CD4-positive, alpha-beta T cell treated with Interleukin-6 at 100 ng/mL for 8 hours (primary cell): ENCODE data around the gene RSAD2.
"Not testable (repeated sequence)": the region's sequence is repeated elsewhere in the genome, so short reads cannot be mapped to it uniquely, and the experiment has no call there.

ENCODE experiments used
- DNase-seq: peaks from one replicate; pipeline ENCODE4 v3.0.0-alpha.2; 2020; ENCODE audit warnings: mixed read lengths, low spot score

The RSAD2 gene

DNA sequence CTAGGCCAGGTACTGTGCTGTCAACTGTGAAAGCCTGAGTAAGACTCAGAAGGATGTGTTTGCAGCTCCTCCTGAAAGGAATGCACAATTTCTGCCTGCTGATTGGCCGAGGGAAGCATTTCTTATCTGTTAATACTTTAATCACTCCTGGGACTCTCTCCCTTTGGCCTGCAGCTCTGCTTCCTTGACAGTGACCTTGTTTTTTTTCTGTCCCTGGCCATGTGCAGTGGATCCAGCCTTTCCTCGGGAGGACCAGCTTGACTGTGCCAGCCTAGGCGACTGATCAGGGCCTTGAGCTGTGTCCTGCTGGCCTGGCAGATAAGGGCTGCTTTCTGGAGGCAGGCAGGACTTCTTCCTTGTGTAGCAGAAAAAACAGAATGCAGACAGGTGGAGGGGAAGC is 49.6 kb downstream of the RSAD2 start:
- DNase-seq, result no peak

DNA sequence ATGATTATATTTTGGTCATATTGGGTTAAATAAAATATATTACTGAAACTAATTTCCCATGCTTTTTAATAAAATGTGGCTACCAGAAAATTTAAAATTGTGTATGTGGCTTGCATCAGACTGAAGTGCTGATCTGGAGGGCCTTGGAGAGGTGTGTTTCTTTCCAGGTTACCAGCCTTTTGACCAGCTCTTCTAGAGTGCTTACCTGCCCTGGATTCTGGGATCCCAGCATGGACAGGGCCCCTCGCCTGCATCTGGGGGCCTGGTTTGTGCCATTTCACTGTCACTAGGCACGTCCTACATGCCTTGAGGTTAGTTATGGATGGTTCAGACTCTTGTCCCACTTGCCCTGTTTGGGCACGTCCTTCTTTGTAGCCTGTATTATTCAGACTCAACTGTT is 50.2 kb downstream of the RSAD2 start:
- no peak for DNase-seq

DNA sequence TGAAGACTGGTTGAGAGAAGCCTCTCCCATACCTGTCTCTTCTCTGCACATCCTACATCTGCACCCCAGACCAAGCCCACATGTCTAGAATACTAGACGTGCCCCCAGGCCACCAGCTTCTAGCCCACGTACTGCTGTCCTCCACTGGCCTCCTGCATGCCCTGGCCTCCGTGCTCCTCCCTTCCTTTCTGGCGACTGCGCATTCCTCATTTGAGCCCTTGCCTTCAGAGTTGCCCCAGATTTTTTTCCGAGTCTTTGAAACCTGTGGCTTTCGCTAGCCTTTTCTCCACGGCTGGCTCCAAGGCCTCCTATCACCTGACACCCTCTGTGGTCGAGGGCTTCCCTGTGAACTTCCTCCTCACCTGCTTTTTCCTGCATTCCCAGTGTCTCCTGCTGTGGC is 50.9 kb downstream of the RSAD2 start:
- no peak for DNase-seq

DNA sequence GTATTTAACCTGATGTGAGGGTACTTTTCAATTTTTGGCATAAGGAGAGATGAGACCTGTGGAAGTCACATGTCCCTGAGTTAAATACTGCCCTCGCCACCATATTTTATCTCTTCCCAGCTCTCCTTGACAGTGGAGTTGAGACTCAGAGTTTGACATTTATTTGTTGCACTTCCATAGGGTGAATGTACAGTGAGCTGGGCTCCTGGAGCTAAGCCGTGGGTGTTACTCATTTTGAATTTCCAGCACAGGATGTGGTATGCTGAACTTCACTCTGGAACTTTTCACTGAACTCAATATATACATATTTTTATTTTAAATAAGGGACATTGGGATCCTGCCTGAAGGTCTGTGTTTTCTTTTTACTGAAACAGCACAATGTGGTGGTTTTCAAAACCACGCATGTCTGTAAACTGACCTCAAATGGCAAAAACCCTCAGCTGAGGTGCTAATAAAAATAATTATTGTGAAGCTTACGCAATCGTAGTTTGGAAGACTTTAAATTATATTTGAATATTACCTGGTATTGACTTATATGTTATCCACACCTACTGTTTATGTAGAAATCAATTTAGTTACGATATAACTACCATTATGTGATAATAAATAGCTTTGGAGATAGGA is 51.7 kb downstream of the RSAD2 start:
- DNase-seq, result no peak

DNA sequence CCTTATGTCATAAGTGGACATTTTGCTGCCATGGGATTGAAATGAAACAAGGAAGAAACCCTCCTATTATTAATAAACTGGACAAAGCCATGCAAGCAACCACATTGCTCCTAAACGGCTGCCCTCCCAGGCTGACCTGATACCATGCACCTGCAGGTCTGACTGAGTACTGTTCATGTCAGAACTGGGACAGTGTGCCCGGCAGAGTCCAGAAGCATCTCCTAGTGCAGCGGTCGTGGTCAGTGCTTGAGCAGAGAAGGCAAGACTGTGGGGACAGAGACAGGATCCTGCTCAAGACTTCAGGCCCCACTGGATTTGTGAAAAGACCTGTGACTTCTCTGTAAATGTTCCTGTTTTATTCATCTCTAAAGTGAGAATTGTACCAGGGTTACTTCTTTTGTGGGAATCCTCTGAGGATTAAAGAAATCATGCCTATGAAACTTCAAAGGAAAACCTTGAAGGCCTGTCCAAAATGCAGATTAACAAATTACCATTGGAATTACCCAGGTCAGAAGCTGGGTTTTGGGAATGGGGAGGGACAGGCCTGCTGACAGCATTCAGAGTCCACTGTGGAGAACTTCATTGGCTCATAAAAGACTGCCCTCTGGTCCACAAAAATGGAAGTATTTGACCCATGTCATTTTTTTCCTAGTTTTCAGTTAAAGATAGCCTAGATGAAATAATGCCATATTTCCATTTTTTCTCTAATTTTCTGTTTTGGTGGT is 53.5 kb downstream of the RSAD2 start:
- DNase-seq, result no peak

DNA sequence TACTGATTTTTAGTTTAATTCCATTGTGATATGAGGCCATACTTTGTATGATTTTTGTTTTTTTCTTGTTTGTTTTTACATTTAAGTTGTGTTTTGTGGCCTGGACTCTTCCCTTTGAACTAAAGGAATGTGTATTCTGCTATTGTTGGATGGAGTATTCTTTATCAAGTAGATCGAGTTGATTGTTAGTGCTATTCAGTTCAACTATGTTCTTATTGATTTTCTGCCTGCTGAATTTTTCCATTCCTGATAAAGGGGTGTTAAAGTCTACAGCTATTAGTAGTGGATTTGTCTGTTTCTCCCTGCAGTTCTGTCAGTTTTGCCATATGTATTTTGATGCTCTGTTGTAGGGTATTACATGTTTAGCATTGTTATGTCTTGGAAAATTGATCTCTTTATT is 54.2 kb downstream of the RSAD2 start:
- DNase-seq, result no peak

DNA sequence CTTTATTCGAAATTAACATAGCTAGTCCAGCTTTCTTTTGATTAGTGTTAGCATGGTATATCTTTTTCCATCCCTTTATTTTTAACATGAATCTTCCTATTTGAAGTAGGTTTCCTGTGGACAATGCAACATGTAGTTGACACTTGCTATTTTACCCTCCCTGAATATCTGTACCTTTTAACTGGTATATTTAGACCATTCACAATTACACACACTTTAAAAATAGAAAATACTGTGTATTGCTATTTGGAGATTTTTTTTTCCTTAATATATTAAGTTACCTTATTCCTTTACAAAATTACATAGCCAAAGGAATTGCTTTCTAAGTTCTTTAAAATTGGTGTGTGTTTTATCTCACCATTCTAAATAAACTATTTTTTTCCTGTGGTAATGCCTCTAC is 54.6 kb downstream of the RSAD2 start:
- no peak for DNase-seq

DNA sequence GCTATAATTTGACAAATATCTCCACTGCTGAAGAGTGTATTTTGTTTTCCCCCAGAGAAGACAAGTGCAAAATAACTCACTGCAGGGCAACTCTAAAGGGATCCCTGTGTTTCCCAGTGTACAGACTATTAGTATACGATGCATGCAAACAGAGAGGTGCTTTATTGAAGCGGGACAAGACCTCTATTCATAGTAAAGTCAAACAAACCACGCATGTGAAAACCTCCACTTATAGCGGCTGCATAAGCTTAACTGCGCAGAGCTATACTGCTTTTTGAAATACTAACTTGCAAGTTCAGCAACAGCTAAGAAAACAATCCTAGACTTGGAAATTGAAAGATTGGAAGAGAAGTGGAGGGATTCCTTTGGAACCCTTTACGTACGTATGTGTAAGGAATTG is 55.3 kb downstream of the RSAD2 start:
- DNase-seq, result no peak

DNA sequence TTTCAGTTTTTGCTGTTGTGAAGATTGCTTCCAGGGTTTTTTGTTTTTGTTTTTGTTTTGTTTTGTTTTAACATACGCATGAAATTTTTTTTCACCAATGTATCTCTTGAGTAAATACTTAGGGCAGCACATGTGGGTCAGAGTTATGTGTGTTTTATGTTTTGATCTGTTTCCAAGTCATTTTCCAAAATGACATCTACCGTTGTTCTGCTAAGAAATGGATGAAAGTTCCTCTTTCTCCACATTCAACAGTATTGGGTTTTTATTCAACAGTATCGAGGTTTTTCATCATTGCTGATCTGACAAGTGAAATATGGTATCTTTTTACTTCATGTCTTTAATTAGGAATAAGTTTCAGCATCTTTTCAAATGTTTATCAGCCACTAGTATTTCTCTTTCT is 56.3 kb downstream of the RSAD2 start:
- no peak for DNase-seq

DNA sequence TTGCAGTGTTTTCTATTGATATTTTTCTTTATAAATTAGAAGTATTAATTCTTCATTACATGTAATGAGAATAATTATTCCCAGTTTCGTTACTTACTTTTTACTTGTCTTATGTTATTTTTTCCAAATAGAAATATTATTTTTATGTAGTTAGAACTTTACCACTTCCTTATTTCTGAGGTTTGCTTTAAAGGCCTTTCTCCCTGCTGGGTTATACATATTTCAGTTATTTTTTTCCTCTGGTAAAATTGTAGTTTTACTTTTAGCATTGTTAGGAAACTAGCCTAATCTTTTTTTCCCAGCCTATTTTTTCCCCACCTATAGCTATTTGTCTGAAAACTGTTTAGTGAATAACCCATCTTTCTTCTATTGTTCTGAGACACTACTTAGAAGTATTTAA is 56.8 kb downstream of the RSAD2 start:
- no peak for DNase-seq

DNA sequence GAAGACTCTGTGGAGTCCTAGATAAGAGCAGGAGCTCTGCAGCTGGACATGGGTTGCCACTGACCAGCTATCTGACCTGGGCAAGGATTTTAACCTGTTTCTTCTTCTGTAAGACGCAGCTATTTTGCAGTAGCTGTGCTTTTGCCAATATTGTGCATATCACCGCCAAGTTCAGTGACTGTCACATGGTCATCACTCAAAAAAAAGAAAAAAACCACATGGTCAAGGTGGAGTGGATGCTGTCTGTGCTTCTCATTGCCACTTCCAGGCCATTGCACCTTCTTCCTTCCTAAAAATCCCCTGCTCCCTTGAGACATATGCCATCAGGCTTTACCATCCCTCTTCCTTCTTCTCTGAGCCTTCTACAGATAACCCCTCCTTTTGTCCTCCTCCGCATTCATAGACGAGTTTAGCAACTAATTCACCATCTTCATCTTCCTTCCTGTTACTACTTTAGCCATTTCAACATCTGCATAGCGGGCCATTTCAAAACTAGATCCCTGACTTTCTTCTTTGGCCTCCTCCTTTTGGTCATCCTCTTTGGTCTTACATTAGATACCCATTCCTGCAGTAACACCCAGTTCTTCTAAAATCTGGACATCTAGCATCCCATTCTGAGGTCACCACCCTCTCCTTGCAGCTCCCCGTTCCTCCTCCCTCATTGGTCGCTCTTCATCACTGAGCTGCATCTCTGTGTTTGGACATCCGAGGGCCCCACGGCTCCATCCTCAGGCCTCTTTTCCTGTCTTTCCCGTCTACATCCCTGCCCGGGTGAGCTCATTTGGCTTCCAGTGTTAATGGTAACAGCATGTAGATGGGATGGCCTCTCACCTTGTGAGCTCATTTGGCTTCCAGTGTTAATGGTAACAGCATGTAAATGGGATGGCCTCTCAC is 57.4 kb downstream of the RSAD2 start:
- DNase-seq, result no peak

DNA sequence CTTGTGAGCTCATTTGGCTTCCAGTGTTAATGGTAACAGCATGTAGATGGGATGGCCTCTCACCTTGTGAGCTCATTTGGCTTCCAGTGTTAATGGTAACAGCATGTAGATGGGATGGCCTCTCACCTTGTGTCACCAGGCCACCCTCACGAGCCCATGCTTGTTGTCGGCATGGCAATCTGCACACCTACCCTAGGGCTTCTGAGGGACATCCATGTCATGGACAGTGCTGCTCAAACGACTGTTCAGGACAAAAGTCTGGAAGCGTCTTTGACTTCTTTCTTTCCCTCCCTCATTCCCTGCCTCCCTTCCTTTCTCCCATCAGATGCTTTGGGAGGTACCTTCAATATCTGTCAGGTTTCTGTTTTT is 58.1 kb downstream of the RSAD2 start:
- DNase-seq, result not testable (repeated sequence)

DNA sequence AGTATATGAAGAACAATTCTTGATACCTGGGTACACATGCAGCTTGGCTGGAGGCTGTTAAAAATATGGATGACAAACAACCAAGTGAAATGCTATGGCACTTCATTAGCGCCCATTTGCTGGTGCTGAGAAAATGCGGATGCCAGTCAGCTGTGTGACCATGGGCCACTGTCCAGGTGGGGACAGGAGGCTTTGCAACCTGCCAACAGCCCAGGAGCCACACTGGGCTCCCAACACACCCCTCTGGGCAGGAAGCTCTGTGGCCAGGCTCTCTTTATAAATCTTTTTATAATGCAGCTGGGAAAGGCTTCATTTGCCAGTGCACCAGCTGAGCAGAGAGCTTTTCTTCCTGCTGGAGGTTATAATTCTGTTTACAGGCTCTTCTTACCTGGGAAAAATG is 59.6 kb downstream of the RSAD2 start:
- no peak for DNase-seq

DNA sequence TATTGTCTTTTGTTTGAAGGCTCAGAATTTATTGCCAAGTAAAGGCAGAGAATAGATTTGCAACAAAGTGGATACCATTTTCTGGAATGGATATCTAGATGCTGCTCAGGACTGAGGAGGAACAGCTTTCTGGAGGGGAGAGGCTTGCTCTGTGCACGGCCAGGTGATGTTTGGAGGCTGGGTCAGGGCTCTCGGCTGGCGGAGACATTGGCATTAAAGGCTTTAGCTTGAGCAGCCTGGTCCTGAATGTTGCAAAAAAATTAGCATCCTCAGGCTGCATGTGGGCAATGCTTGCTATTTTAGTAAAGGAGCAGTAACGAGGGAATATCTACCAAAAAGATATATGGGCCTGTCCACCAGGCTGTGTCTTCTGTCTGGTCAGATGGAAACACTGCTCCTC is 60.0 kb downstream of the RSAD2 start:
- no peak for DNase-seq

DNA sequence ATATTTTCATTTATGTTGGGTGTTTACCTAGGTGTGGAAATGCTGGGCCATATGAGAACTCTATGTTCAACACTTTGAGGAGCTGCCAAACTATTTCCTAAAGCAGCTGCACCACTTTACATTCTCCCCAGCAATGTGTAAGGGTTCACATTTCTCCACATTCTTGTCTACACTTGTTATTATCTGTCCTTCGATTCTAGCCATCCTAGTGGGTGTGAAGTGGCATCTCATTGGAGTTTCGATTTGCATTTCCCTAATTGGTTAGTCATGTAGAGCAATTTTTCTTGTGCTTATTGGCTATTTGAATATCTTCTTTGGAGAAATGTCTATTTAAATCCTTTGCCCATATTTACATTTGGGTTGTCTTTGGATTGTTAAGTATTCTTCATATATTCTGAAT is 61.5 kb downstream of the RSAD2 start:
- DNase-seq, result no peak

DNA sequence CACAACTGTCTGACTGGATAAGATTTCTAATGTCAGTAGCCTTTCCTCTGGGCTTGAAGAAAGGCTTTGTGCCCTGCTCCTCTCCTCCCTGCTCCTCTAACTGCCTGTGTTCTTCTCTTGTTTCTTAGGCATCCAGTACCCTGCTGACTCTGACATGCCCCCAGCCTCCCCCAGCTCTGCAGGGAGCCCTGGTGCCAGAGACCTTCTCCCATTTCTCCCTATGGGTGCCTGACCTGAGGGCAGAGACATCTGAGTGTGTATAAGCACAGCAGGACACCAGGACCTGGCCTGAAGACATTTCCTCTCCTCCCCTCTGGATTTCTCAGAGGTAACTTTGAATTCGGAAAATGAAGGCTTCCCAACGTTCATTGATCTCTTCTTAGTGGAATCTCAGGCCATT is 63.2 kb downstream of the RSAD2 start:
- no peak for DNase-seq

DNA sequence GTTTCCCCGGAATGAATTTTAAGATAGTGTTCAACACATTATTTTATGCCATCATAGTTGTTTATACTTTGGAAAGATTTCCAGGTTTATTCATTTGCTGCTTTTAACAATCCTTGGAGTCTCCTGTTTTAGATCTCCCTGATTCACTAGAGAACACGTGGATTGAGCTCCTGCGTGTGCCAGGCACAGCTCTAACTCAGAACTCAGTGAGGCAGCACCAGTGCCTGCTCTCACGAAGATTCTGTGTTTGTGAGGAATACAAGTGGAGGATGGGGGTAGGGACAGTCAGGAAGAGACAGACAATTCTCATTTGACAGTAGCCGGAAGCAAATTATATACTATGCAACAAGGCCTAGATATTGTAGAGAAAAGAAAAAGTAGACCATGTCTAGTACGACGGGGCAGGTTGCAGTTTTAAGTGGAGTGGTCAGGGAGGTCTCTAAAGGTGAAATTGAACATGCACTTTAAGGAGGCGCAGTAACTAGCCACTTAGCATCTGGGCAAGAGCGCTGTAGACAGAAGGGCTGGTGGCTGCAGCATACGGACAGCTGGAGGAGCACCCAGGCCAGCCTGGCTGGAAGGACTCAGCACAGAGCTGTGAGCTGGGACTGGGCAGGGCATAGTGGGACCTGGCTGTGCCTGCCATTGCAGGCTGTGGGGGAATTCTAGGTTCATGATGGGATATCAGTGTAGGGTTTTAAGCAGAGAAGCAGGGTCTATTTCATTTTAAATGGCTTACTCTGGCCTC is 63.9 kb downstream of the RSAD2 start:
- DNase-seq, result no peak

DNA sequence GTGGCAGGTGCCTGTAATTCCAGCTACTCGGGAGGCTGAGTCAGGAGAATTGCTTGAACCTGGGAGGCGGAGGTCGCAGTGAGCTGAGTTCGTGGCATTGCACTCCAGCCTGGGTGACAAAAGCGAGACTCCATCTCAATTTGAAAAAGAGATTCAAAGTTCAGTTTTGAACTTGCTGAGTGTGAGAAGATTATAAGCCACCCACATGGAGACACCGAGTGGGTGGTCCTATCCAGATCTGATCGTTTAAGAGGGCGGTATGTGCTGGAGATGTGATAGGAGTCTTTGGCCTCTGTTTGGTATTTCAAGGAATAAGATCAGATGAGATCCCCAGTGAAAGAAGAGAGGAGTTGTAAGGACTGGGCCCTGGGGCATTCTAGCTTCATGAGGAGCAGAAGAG is 65.3 kb downstream of the RSAD2 start:
- no peak for DNase-seq

DNA sequence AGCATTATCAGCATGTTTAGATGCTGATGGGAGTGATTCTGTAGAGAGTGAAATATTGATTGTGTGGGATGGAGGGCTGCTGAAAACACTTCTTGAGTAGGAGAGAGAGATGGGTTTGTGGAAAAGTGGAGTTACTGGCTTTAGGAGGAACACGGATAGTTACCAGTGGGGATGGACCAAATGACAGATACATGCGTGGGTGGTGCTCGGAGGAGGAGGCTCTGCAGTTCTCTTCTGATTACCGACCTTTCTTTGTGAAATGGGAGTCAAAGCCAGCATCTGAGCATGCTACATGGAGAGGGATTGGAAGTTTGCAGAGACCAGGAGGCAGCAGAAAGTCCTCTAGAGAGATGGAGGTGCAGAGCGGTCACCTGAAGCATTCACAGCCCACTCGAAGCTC is 65.9 kb downstream of the RSAD2 start:
- DNase-seq, result no peak

DNA sequence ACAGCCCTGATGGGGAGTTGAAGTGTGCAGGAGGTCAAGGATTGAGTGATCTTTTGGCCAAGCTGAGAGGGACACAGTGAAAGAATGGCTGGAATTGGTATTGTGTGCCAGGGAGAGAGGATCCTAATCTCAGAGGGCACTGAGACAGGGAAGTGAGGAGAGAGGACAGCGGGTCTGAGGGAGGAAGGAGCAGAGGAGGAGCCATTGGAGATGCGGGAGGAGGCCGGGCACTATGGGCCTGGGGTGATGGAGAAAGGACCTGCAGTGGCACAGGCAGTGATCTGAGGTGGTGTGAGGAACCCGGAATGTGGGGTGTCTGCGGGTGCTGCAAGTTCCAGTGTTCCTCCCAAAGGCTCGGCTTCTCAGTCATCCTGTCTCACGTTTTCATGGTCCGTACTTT is 66.4 kb downstream of the RSAD2 start:
- DNase-seq, result no peak

DNA sequence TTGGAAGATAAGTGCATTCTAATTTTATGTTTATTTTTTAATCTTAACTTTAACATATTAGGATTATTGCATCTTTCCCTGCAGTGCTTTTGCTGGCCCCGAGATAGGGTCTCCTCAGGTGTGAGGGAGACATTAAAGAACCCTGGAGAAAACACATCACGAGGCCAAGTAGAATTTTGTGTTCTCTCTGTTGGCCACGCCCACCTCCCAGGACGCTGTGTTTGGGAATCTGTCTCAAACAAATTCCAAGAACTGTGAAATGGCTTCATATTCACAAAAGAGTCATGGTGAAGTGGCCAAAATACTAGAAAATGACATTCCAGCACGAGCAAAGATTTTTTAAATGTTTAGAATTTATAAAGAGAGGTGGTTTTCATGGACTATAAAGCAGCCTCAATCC is 67.0 kb downstream of the RSAD2 start:
- DNase-seq, result no peak

DNA sequence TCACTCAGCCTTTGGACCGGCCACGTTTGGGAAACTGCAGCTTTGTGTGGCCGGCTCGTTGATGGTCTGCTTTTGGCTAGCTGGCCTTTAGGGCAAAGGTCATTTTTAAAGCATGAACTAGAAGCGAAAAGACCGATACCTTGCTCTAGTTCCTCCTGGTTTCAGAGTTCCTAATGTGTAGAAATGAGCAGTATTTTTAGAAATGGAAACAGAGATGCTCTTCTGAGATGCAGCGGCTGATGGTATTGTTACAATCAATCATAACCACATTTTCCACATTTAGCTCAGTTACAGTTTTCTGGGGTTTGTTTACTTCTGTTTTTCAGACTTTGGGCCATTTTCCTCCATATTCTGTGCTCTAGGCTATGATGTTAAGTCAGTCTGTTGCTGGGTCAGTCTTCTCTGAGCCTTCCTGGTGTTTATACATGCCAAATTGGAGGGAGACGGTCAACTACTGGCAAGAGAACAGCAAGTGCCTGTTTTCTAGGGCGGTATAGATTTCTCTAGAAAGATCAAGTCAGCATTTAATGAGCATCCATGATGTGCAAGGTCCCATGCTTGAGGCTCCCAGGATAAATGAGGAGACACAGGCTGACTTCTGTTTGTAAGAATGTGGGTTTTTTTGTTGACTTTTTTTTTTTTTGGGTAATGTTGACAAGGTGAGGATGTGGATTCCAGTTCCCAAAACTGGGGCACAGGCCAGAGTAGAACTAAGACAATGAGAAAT is 67.7 kb downstream of the RSAD2 start:
- DNase-seq, result no peak
